Muscle of arm (tissue), 12 donors: Measurements from ENCODE around the gene ADRB2. TPM values are rescaled to one million over a fixed set of nuclear protein-coding genes. Genes with fewer than 3 reads are reported as not detected.
"Not testable (repeated sequence)": the region's sequence is repeated elsewhere in the genome, so short reads cannot be mapped to it uniquely, and the experiment has no call there.

Experiments used
- DNase-seq: peaks from one replicate; pipeline ENCODE4 v3.0.0-alpha.2; 2013
- polyA plus RNA-seq, 12 donors: library from polyadenylated mRNA; unstranded; fragments of 120-200 nt; gene quantifications; one replicate each; pipeline ENCODE4 v1.2.1, GENCODE V29; 2013; ENCODE audit not compliant: insufficient read length in 12 of 12

ADRB2 gene
- polyA plus RNA-seq, 12 donors = 0.75 to 1.9 (median 1.3) TPM; not detected in 2

DNA sequence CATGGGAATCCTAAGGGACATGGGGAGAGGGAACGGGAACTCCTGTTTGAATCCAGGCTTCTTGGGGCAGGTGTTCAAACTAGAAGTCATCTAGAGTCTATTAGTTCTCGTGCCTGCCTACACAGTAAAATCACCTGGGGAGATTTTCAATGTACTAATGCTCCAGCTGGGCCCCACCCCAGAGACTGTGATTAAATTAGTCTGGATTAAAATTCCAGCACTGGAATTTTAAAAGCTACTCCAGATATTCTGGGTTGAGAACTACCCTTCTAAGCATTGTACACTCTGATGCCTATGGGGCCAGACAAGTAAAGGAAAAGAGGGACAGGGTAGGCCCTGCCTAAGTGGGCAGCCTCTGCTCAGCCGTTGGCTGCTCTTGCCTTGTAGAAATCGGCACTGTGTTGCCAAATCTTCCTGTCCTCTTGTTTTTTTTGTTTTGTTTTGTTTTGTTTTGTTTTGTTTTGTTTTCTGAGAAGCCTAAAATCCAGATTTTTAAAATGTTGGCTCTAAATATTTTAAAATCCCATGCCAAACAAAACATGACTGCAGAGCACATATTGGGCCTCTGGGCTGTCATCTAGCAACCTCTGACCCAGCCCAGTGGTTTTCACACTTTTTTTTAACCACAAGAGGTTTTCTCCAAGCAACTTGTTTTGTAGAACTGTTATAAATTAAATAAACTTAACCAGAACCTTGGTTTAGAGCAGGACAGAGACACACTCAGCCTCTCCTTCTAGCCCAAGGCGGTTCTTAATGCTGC, 29.0 kb downstream of the ADRB2 start:
- no peak for DNase-seq

GRCh38 chr5:148856009-148856367, 29.6 kb downstream of the ADRB2 start:
- DNase-seq = no peak

DNA sequence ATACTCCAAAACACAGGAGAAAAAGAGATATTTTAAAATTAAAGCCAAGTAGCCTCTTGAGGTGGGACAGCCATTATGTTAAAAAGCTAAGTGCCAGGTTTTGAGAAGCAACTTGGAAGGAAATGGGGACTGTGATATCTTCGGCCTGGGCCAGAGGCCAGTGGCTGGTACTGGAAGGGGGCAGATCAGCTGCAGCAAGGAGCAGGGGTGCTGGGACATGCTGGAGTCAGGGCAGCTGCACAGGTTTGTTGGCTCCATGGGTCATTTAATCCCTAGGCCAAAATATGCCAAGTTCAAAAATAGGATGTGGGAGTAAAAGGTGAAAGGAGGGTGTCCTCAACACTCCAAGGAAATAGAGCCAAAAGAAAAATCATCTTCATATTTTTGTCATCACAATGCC, 30.0 kb downstream of the ADRB2 start:
- no peak for DNase-seq

GRCh38 chr5:148857474-148857873, 31.1 kb downstream of the ADRB2 start:
- DNase-seq = no peak

DNA sequence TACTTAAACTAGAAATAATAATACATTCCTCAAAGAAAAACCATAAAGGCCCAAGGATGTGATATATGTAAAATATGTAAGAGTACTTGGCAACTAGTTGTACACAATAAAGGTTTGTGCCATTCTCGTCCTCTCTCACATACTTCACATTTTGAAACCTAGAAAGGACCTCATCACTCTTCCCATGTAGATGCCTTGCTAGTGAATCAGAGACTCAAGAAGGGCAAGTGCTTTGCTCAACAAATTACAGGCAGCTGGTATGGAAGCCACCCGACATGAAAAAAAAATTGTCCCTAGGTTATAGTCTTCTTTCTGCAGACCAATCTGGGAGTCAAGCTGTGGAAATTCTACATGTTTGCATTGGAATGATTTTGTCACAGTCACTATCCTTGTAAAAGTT, 31.7 kb downstream of the ADRB2 start:
- no peak for DNase-seq

- DNase-seq = no peak
Observed at GRCh38 chr5:148858547-148858946, 32.1 kb downstream of the ADRB2 start.

DNA sequence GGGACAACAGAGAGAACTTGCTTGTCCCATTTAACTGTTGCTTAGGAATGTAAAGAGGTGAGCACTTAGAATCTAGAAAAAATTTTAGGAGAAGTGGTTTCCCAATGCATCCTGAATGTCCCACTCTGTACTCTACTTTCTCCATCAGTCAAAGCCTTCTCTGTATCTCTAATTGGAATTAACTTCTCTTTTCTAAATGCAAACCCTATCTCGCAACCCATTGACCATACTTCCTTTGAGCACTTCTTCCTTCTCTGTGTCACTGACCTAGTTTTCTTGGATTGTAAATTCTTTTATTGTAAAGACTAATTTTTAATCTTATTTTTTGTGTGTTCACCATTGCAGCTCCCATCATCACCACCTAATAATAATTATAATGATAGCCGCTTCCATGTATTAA, 33.3 kb downstream of the ADRB2 start:
- DNase-seq = no peak

DNA sequence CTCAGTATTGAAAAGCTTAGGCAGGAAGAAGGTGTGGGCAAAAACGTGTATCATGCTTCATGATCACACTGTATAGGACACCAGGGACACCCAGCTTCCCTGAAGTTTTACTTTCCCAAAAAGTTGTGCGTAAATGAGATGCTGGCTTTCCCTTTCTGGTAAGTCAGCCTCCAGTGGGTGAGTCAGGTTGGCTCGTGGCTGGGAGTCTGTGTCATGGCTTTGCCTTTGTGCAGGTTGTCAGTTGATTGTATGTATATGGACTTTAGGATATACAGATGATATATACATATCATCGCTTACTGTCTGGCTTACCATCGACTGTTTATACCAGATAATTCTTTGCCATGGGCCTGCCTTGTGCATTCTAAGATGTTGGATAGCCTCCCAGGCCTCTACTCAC, 34.2 kb downstream of the ADRB2 start:
- DNase-seq = no peak

DNA sequence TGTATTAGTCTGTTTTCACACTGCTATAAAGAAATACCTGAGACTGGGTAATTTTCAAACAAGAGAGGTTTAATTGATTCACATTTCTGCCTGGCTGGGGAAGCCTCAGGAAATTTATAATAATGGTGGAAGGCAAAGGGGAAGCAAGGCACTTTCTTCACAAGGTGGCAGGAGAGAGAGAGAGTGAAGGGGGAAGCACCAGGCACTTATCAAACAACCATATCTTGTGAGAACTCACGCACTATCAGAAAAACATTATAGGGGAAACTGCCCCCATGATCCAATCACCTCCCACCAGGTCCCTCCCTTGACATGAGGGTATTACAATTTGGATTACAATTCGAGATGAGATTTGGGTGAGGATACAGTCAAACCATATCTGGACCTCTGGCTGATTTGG, 34.7 kb downstream of the ADRB2 start:
- DNase-seq = no peak

DNA sequence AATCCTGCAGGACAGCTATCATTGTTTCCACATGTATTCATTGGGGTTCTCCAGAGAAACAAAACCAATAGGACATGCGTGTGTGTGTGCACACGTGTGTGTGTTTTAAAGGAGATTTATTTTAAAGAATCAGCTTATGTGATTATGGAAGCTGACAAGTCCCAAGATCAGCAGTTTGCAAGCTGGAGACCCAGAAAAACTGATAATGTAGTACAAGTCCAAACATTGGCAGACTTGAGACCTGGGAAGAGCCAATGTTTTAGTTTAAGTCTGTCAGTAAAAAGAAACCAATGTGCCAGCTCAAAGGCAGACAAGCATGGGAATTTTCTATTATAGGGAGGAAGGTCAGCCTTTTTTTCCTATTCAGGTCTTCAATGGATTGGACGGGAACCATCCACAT, 35.3 kb downstream of the ADRB2 start:
- no peak for DNase-seq

DNA sequence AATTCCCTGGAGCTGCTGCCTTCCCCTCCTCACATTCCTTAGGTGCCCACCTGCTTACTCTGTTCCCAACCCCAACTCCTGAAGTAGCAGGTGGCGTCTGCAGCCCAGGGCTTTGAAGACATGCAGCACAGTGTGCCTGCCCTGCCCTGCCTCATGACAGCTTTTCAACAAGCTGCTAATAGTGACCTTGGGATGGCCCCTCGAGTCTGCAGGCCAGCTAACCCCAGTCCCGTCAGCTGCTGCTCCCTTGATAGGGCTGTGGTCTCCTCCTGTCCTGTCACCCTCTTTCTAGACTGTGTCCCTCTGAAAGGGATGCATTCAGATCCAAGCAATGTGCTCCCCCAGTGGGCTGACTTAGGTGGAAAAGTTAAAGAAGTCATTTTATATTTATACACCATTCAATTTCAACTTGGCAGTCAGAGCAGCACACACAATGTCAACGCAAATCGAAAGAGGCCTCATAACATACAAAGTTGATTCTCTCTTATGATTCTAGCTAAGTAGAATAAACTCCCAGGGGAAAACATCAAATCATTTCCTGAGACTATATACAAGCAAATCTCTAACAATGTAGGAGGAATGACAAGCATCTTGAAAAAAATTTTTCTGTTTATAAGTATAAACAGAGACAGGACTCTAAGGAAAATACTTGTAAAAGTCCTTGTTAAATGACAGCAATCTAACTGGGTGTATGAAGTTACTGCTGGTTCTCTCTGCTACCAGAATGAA, 37.9 kb downstream of the ADRB2 start:
- peak; percentile 10 for DNase-seq

- no peak for DNase-seq
Observed at GRCh38 chr5:148866024-148866423, 39.6 kb downstream of the ADRB2 start.

- DNase-seq = no peak
Observed at GRCh38 chr5:148873120-148873519, 46.7 kb downstream of the ADRB2 start.

GRCh38 chr5:148873690-148874485, 47.5 kb downstream of the ADRB2 start:
- DNase-seq = no peak

DNA sequence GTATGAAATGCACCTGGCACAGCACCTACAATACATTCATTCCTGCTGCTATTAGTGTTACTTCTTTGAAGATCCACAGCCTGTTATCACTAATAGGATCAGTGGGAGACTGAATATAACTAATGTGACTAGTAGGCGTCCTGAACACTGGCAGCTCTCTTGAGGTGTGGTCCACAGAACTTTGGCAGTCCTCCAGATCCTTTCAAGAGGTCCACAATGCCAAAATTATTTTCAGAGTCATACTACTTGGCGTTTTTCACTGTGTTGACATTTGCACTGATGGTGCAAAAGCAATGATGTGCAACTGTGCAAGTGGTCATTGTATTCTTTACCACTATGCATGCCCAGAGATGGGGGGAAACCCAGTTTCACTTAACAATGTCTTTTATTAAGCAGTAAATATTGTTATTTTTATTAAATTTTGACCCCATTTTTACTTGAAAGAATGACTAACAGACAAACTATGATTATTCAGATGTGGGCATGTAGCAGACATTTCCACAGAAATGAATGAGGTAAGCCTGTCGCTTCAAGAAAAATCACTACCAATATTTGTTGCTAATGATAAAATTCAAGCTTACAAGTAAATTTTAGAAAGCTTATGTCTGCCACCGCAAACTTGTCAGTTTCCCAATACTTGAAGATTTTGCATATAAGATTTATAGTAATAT, 48.9 kb downstream of the ADRB2 start:
- DNase-seq = no peak

GRCh38 chr5:148877436-148877835, 51.0 kb downstream of the ADRB2 start:
- DNase-seq = not testable (repeated sequence)

Other genes starting within 250 kb of the ADRB2 start
- gene HTR4, start 172.1 kb upstream of the ADRB2 start, polyA plus RNA-seq = not detected
- 1 to 10 TPM in 9 of 12 donors, under 1 TPM in 1, not detected in 2; 0.91 to 5.0 (median 2.0) TPM for gene SH3TC2, start 236.5 kb downstream of the ADRB2 start, polyA plus RNA-seq